Gastrocnemius medialis (tissue), 4 donors: ENCODE data around the gene TFEB. TPM values are rescaled to one million over a fixed set of nuclear protein-coding genes. Genes with fewer than 3 reads are reported as not detected.
A peak's percentile ranks its signal among the peaks of the same experiment; 100 is the strongest.

ENCODE experiments used
- ATAC-seq, 2 donors: fragments of 150-250 bp; one replicate each; pipeline ENCODE4 v1.9.1; 2016
- DNase-seq, 2 donors: peaks; one replicate each; pipeline ENCODE4 v3.0.0-alpha.2; 2019
- H3K27ac ChIP-seq, 4 donors: fragments of 200-600 bp; sonication (generic); 1 replicate in 1 of 4; 2 replicates in 3 of 4; pipeline ENCODE4 v1.5.1; 2016 to 2018; ENCODE audit warnings: mild to moderate bottlenecking in 2 of 4, moderate library complexity in 1 of 4
- H3K27me3 ChIP-seq, 3 donors: fragments of 200-600 bp; sonication (generic) in 2 of 3; 1 replicate in 1 of 3; 2 replicates in 2 of 3; pipeline versions ENCODE4 v1.5.1 to v1.6.0; 2016 to 2019; ENCODE audit warnings: mild to moderate bottlenecking in 1 of 3, moderate library complexity in 1 of 3
- H3K36me3 ChIP-seq, 2 donors: fragments of 200-600 bp; sonication (generic) in 1 of 2; one replicate each; pipeline ENCODE4 v1.5.1; 2017 to 2018
- H3K4me1 ChIP-seq, 2 donors: fragments of 200-600 bp; sonication (generic) in 1 of 2; one replicate each; pipeline ENCODE4 v1.5.1; 2016 to 2017; ENCODE audit warnings: mild to moderate bottlenecking in 2 of 2
- H3K4me3 ChIP-seq, 4 donors: fragments of 200-600 bp; sonication (generic) in 3 of 4; 1 replicate in 1 of 4; 2 replicates in 3 of 4; pipeline ENCODE4 v1.5.1; 2016 to 2019; ENCODE audit warnings: mild to moderate bottlenecking in 2 of 4
- H3K9me3 ChIP-seq, 3 donors: fragments of 200-600 bp; sonication (generic) in 2 of 3; 1 replicate in 1 of 3; 2 replicates in 2 of 3; pipeline ENCODE4 v1.5.1; 2016 to 2019
- POLR2A ChIP-seq, 2 donors: fragments of 450-650 bp; IDR thresholded peaks; one replicate each; pipeline ENCODE4 v1.6.1; 2017; ENCODE audit warnings: antibody characterized with exemption in 2 of 2, mild to moderate bottlenecking in 2 of 2, moderate library complexity in 2 of 2
- in situ Hi-C, 4 donors: fragments of 200-750 bp; cut with MboI; loops; one replicate each; pipeline versions ENCODE4 v1.15.0 to v1.8.0; 2017; ENCODE audit warnings: low sequenced_read_pairs in 4 of 4
- intact Hi-C: fragments of 100-400 bp; cut with DNase I; formaldehyde crosslinking; loops from one replicate; pipeline ENCODE4 v1.15.1; 2023; ENCODE audit warnings: low total_unique reads
- total RNA-seq, 4 donors: library from RNA; depleted of rRNA; stranded (reverse); fragments of >200 nt; gene quantifications; one replicate each; pipeline versions ENCODE4 v1.1.0 to v1.2.3, GENCODE V29; 2016
- TF ChIP-seq, protein P1 (sequence below), 5 experiments: fragments of 450-650 bp in 3 of 5; fragments of 200-600 bp in 2 of 5; sonication (generic) in 2 of 5; IDR thresholded peaks in 4 of 5; conservative IDR thresholded peaks in 1 of 5; 1 replicate in 4 of 5; 2 replicates in 1 of 5; pipeline ENCODE4 v1.5.1; 2016 to 2019; ENCODE audit warnings: antibody characterized with exemption in 5 of 5, mild to moderate bottlenecking in 3 of 5, moderate library complexity in 3 of 5

Gene TFEB
- total RNA-seq, 4 donors from 2014 or later: 82.8 to 121 (median 93.3) TPM

DNA sequence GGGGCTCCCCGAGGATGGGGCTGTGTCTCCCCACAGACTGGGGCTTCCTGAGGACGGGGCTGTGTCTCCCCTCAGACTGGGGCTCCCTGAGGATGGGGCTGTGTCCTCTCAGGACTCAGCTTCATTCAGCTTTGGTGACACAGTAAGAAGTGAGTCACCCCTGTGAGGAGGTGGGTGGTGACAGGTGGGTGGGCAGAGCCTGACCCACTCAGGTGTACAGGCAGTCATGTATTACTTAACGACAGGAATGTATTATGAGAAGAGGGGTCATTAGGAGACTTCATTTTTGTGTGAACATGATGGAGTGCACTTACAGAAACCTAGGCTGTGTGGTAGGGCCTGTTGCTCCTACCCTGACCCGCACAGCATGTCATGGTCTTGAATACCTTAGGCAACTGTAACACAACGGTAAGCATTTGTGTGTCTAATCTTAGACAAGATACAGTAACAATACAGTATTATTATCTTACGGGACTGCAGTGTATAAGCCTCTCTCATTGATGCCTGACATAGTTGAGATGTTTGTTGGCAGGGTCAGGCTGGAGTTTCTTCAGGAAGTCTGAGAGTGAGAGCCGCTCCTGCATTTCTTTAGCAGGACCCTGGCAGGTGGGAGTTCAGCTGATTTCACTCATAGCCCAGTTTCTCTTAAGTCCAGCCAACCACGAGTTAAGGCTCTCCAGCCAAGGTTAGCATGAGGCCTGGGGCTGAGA, 22.7 kb upstream of the TFEB start:
- ATAC-seq (no peak), DNase-seq (no peak)
- Histone ChIP-seq H3K4me1 (no peaks in the 10 kb centered on the region), H3K9me3 (no peaks in the 10 kb centered on the region), H3K27me3 (no peaks in the 10 kb centered on the region), H3K4me3 (no peak overlapping the region), H3K27ac (no peak overlapping the region), H3K36me3 (no peaks in the 10 kb centered on the region)
- intact Hi-C loops: no loop called here
- TF ChIP-seq, protein P1, sequence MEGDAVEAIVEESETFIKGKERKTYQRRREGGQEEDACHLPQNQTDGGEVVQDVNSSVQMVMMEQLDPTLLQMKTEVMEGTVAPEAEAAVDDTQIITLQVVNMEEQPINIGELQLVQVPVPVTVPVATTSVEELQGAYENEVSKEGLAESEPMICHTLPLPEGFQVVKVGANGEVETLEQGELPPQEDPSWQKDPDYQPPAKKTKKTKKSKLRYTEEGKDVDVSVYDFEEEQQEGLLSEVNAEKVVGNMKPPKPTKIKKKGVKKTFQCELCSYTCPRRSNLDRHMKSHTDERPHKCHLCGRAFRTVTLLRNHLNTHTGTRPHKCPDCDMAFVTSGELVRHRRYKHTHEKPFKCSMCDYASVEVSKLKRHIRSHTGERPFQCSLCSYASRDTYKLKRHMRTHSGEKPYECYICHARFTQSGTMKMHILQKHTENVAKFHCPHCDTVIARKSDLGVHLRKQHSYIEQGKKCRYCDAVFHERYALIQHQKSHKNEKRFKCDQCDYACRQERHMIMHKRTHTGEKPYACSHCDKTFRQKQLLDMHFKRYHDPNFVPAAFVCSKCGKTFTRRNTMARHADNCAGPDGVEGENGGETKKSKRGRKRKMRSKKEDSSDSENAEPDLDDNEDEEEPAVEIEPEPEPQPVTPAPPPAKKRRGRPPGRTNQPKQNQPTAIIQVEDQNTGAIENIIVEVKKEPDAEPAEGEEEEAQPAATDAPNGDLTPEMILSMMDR (IDR thresholded peaks at IDR 0.05 in 4 of 5, conservative IDR thresholded peaks at IDR 0.05 in 1 of 5): no peak
- no peak for TF ChIP-seq POLR2A (IDR thresholded peaks at IDR 0.05)
- in situ Hi-C loops: loop anchor here in 1 of 4 donors (25.0 kb wide), 1 partner anchor 146 kb away; no protein-coding TSS in a partner anchor

DNA sequence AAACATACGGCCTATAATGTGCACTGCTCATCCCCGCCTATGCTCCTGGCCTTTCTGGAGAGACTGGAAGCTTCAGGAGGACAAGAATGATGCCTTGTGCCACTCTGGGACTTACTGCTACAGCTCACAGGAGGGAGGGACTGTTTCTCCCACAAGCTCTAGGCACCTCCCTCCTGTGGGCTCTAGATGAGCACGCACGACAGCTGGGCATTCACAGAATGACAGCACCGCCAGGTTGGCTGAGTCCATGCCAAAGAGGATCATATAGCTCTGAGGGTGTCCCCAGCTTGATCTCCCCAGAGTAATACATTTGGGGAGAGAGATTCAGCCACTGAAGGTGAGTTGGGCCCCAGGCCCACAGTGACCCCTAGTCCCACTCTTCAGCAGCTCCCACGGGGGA, 21.9 kb upstream of the TFEB start:
- Histone ChIP-seq H3K27me3 (no peaks in the 10 kb centered on the region), H3K27ac (no peak overlapping the region), H3K4me3 (no peak overlapping the region), H3K9me3 (no peaks in the 10 kb centered on the region), H3K36me3 (no peaks in the 10 kb centered on the region), H3K4me1 (no peaks in the 10 kb centered on the region)
- intact Hi-C loops: no loop called here
- peak in 1 of 2 donors; percentile 49 for ATAC-seq
- in situ Hi-C loops: loop anchor here in 1 of 4 donors (25.0 kb wide), 1 partner anchor 145 kb away; no protein-coding TSS in a partner anchor
- DNase-seq: no peak
- TF ChIP-seq POLR2A (IDR thresholded peaks at IDR 0.05): no peak
- TF ChIP-seq, protein P1 (IDR thresholded peaks at IDR 0.05 in 4 of 5, conservative IDR thresholded peaks at IDR 0.05 in 1 of 5): no peak

GRCh38 chr6:41756354-41756753, 20.9 kb upstream of the TFEB start:
- in situ Hi-C loops: loop anchor here in 1 of 4 donors (25.0 kb wide), 1 partner anchor 144 kb away; no protein-coding TSS in a partner anchor
- Histone ChIP-seq H3K27ac (no peak overlapping the region), H3K9me3 (no peaks in the 10 kb centered on the region), H3K36me3 (no peaks in the 10 kb centered on the region), H3K4me3 (no peak overlapping the region), H3K27me3 (no peaks in the 10 kb centered on the region), H3K4me1 (no peaks in the 10 kb centered on the region)
- TF ChIP-seq, protein P1 (IDR thresholded peaks at IDR 0.05 in 4 of 5, conservative IDR thresholded peaks at IDR 0.05 in 1 of 5): no peak
- no peak for TF ChIP-seq POLR2A (IDR thresholded peaks at IDR 0.05)
- no peak for DNase-seq
- intact Hi-C loops: no loop called here
- no peak for ATAC-seq

DNA sequence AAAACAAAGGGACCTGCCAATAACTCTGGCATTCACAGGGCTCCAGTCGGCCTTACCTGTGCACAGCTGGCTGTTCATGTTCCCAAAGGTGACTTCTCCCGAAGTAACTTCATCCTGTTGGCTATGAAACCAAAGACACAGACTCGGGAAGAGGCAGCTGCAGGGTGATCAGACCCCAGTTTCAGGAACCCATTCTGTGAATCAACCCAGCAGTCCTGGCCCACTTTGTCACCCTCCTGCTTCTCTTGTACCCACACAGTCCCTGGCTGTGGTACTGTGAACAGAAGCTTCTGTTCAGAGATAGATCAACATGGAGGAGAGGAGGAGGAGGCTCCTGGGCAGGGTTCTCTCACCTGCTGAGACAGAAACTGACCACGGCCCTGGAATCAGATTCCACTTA, 20.5 kb upstream of the TFEB start:
- Histone ChIP-seq H3K9me3 (no peaks in the 10 kb centered on the region), H3K27me3 (no peaks in the 10 kb centered on the region), H3K27ac (no peak overlapping the region), H3K4me1 (no peaks in the 10 kb centered on the region), H3K36me3 (no peaks in the 10 kb centered on the region), H3K4me3 (no peak overlapping the region)
- intact Hi-C loops: no loop called here
- ATAC-seq (no peak), DNase-seq (no peak)
- TF ChIP-seq POLR2A (IDR thresholded peaks at IDR 0.05): no peak
- TF ChIP-seq, protein P1 (IDR thresholded peaks at IDR 0.05 in 4 of 5, conservative IDR thresholded peaks at IDR 0.05 in 1 of 5): no peak
- in situ Hi-C loops: loop anchor here in 1 of 4 donors (25.0 kb wide), 1 partner anchor 144 kb away; no protein-coding TSS in a partner anchor
